PC-9 (cell line): ENCODE measurements around the gene MORN2. TPM values are rescaled to one million over a fixed set of nuclear protein-coding genes. Genes with fewer than 3 reads are reported as not detected.

Source experiments
- BruUV-seq: library from RNA; stranded (reverse); fragments of 400-500 nt; replicated peaks from 2 replicates; lab custom pipeline; 2021; lab: Mats Ljungman, UMichigan
- CTCF ChIA-PET: fragments of 300-600 bp; sonication (Branson Sonifier 250); formaldehyde crosslinking; loops from one replicate; lab custom pipeline; 2022; ENCODE audit warnings: antibody characterized with exemption; lab: Charles Lee
- POLR2A ChIA-PET: fragments of 300-600 bp; sonication (Branson Sonifier 250); formaldehyde crosslinking; loops from one replicate; lab custom pipeline; 2022; ENCODE audit warnings: antibody characterized with exemption; ENCODE audit not compliant: unreplicated experiment; lab: Charles Lee
- DNase-seq, 2 experiments: peaks; one replicate each; pipeline versions ENCODE4 v3.0.0 to v3.0.0-alpha.2; 2015 to 2022; ENCODE audit warnings: mixed read lengths in 1 of 2
- H2AFZ ChIP-seq: fragments of 200-600 bp; sonication (generic); 2 replicates; pipeline ENCODE4 v1.8.1; 2017; ENCODE audit warnings: antibody characterized with exemption
- H3F3A ChIP-seq: fragments of 200-600 bp; sonication (generic); 2 replicates; pipeline ENCODE4 v1.8.1; 2017; ENCODE audit warnings: antibody characterized with exemption, mild to moderate bottlenecking, low read depth; ENCODE audit not compliant: insufficient read depth
- H3K27ac ChIP-seq: fragments of 200-600 bp; sonication (generic); 2 replicates; pipeline ENCODE4 v1.6.1; 2016; ENCODE audit warnings: mixed run types
- H3K27me3 ChIP-seq: fragments of 200-600 bp; sonication (generic); 2 replicates; pipeline ENCODE4 v1.6.1; 2016; ENCODE audit warnings: low read depth, mixed run types; ENCODE audit not compliant: insufficient read depth
- H3K36me3 ChIP-seq: fragments of 200-600 bp; sonication (generic); 2 replicates; pipeline ENCODE4 v1.6.1; 2016; ENCODE audit warnings: low read depth, mixed run types
- H3K4me1 ChIP-seq: fragments of 200-600 bp; sonication (generic); replicated peaks from 2 replicates; pipeline ENCODE4 v1.6.1; 2016; ENCODE audit warnings: mixed run types; ENCODE audit not compliant: insufficient read depth
- H3K4me2 ChIP-seq: fragments of 200-600 bp; sonication (generic); 2 replicates; pipeline ENCODE4 v1.6.1; 2017; ENCODE audit warnings: mixed run types
- H3K4me3 ChIP-seq: fragments of 200-600 bp; sonication (generic); 2 replicates; pipeline ENCODE4 v1.6.1; 2016; ENCODE audit warnings: mixed run types
- H3K79me2 ChIP-seq: fragments of 200-600 bp; sonication (generic); 2 replicates; pipeline ENCODE4 v1.6.1; 2017; ENCODE audit warnings: low read depth, mixed run types
- H3K9me2 ChIP-seq: fragments of 200-600 bp; sonication (generic); 2 replicates; pipeline ENCODE4 v1.8.1; 2017; ENCODE audit warnings: mild to moderate bottlenecking; ENCODE audit not compliant: insufficient read depth
- H3K9me3 ChIP-seq: fragments of 200-600 bp; sonication (generic); 2 replicates; pipeline ENCODE4 v1.8.1; 2016; ENCODE audit warnings: low read depth; ENCODE audit not compliant: insufficient read depth
- H4K20me1 ChIP-seq: fragments of 200-600 bp; sonication (generic); 2 replicates; pipeline ENCODE4 v1.8.1; 2017; ENCODE audit not compliant: insufficient read depth
- CTCF ChIP-seq: fragments of 200-600 bp; sonication (generic); conservative IDR thresholded peaks from 2 replicates; pipeline ENCODE4 v1.6.1; 2017; ENCODE audit warnings: mixed run types, antibody characterized with exemption, mild to moderate bottlenecking, moderate library complexity
- EZH2 ChIP-seq: fragments of 200-600 bp; sonication (generic); IDR thresholded peaks from 2 replicates; pipeline ENCODE4 v1.8.0; 2017; ENCODE audit warnings: antibody characterized with exemption, low read depth
- intact Hi-C: fragments of 100-400 bp; cut with micrococcal nuclease; formaldehyde crosslinking; loops from one replicate; pipeline ENCODE4 v1.10.0; 2022; ENCODE audit not compliant: unreplicated experiment
- total RNA-seq: library from RNA; stranded (reverse); gene quantifications from 2 replicates; pipeline ENCODE4 v1.2.3, GENCODE V29; 2021

MORN2 gene
- total RNA-seq, 1 experiment from 2014 or later, result 22.9 TPM

GRCh38 chr2:38925982-38926381 lies 50.2 kb downstream of the MORN2 start:
- no peaks in the 10 kb centered on the region for H3K9me2 ChIP-seq
- no peaks in the 10 kb centered on the region for H3K36me3 ChIP-seq
- no peak overlapping the region for H2AFZ ChIP-seq
- no peak for DNase-seq
- H3K4me2 ChIP-seq, result no peak overlapping the region
- no peaks in the 10 kb centered on the region for H3F3A ChIP-seq
- no peaks in the 10 kb centered on the region for H4K20me1 ChIP-seq
- intact Hi-C loops, result no loop called here
- POLR2A ChIA-PET, result no interaction called here
- H3K4me1 ChIP-seq, result no peaks in the 10 kb centered on the region
- CTCF ChIA-PET, result interaction anchor here (0.6 kb wide), 1 partner anchor 503 kb away, joined by 3 read pairs; no protein-coding TSS in a partner anchor
- H3K27me3 ChIP-seq, result no peaks in the 10 kb centered on the region
- H3K79me2 ChIP-seq, result no peaks in the 10 kb centered on the region
- BruUV-seq, result no TSS peak
- TF ChIP-seq EZH2 (no peak), CTCF (no peak)
- no peaks in the 10 kb centered on the region for H3K9me3 ChIP-seq
- H3K4me3 ChIP-seq, result no peak overlapping the region
- no peak overlapping the region for H3K27ac ChIP-seq

- Histone ChIP-seq H3K9me2 (no peaks in the 10 kb centered on the region), H3K79me2 (no peaks in the 10 kb centered on the region), H3K27ac (no peak overlapping the region), H3K9me3 (no peaks in the 10 kb centered on the region), H3K4me3 (no peak overlapping the region), H3K4me1 (no peaks in the 10 kb centered on the region), H3K27me3 (no peaks in the 10 kb centered on the region), H4K20me1 (no peaks in the 10 kb centered on the region), H2AFZ (no peak overlapping the region), H3K4me2 (no peak overlapping the region), H3K36me3 (no peaks in the 10 kb centered on the region), H3F3A (no peaks in the 10 kb centered on the region)
- ChIA-PET CTCF (no interaction called here), POLR2A (no interaction called here)
- no peak for DNase-seq
- BruUV-seq, result no TSS peak
- TF ChIP-seq CTCF (no peak), EZH2 (no peak)
- intact Hi-C loops, result no loop called here
Observed at GRCh38 chr2:38930600-38930999, 54.8 kb downstream of the MORN2 start.

Other genes with a start within 250 kb of the MORN2 start
- gene GALM, start 209.9 kb upstream of the MORN2 start, total RNA-seq, result 26.3 and 27.7 TPM in 2 replicates
- 110 and 111 TPM in 2 replicates for gene SRSF7, start 124.6 kb upstream of the MORN2 start, total RNA-seq
- 15.9 and 19.1 TPM in 2 replicates for gene GEMIN6, start 97.8 kb upstream of the MORN2 start, total RNA-seq
- 20.8 and 28.1 TPM in 2 replicates for gene DHX57, start within 50 bp of the MORN2 start, total RNA-seq
- gene ARHGEF33, start 13.9 kb downstream of the MORN2 start, total RNA-seq, result 1.0 and 1.4 TPM in 2 replicates
- 19.2 and 34.7 TPM in 2 replicates for gene SOS1, start 245.1 kb downstream of the MORN2 start, total RNA-seq